ENCODE measurements around the gene PRKAR2B.

DNA sequence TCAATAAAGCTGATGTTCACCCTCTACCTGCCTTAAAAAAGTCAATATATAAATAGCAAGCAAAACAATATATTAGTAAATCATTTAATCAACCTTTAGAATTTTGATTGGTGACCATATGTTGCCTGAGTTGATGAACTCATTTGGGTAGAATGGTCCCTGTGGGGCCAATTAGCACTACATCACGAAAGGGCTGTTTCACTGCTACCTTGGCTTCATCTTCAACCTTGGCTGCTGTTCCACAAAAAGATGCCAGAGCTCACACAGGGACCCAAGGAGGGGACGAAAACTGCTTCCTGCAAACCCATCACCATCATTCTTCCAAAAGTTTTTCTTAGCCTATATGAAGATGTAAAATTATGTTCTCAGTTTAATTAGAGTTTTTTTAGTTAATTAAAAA is 88.9 kb downstream of the PRKAR2B start:
- TF ChIP-seq, protein P1, sequence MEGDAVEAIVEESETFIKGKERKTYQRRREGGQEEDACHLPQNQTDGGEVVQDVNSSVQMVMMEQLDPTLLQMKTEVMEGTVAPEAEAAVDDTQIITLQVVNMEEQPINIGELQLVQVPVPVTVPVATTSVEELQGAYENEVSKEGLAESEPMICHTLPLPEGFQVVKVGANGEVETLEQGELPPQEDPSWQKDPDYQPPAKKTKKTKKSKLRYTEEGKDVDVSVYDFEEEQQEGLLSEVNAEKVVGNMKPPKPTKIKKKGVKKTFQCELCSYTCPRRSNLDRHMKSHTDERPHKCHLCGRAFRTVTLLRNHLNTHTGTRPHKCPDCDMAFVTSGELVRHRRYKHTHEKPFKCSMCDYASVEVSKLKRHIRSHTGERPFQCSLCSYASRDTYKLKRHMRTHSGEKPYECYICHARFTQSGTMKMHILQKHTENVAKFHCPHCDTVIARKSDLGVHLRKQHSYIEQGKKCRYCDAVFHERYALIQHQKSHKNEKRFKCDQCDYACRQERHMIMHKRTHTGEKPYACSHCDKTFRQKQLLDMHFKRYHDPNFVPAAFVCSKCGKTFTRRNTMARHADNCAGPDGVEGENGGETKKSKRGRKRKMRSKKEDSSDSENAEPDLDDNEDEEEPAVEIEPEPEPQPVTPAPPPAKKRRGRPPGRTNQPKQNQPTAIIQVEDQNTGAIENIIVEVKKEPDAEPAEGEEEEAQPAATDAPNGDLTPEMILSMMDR (IDR thresholded peaks at IDR 0.05): no peak
- TF ChIP-seq EZH2 (IDR thresholded peaks at IDR 0.05) (no peak), EZH2phosphoT487 (IDR thresholded peaks at IDR 0.05) (no peak)

Data from neural progenitor cell (in vitro differentiated cells).